ENCODE data around the gene GRIK3.

Gene GRIK3

GRCh38 chr1:36975642-36976041, 58.7 kb downstream of the GRIK3 start:
- DNase-seq, result no peak

- no peak for DNase-seq
Observed at GRCh38 chr1:36973056-36973455, 61.3 kb downstream of the GRIK3 start.

GRCh38 chr1:36971852-36972618, 62.3 kb downstream of the GRIK3 start:
- DNase-seq, result no peak

- DNase-seq, result peak; percentile 92
Observed at GRCh38 chr1:36968730-36969129, 65.6 kb downstream of the GRIK3 start.

- DNase-seq, result no peak
Observed at GRCh38 chr1:36966242-36966641, 68.1 kb downstream of the GRIK3 start.

- DNase-seq, result no peak
Observed at GRCh38 chr1:36965275-36966159, 68.8 kb downstream of the GRIK3 start.

GRCh38 chr1:36964830-36965229, 69.5 kb downstream of the GRIK3 start:
- no peak for DNase-seq

GRCh38 chr1:36963006-36963405, 71.3 kb downstream of the GRIK3 start:
- DNase-seq, result no peak

- no peak for DNase-seq
Observed at GRCh38 chr1:36961062-36961615, 73.2 kb downstream of the GRIK3 start.

- DNase-seq, result no peak
Observed at GRCh38 chr1:36956570-36956969, 77.7 kb downstream of the GRIK3 start.

- DNase-seq, result no peak
Observed at GRCh38 chr1:36955016-36955415, 79.3 kb downstream of the GRIK3 start.

GRCh38 chr1:36953061-36953460, 81.3 kb downstream of the GRIK3 start:
- no peak for DNase-seq

- no peak for DNase-seq
Observed at GRCh38 chr1:36951761-36952160, 82.6 kb downstream of the GRIK3 start.

GRCh38 chr1:36951292-36951750, 83.0 kb downstream of the GRIK3 start:
- no peak for DNase-seq

GRCh38 chr1:36950604-36951291, 83.6 kb downstream of the GRIK3 start:
- no peak for DNase-seq

GRCh38 chr1:36948606-36949005, 85.7 kb downstream of the GRIK3 start:
- DNase-seq, result no peak

GRCh38 chr1:36948147-36948546, 86.2 kb downstream of the GRIK3 start:
- DNase-seq, result no peak

- no peak for DNase-seq
Observed at GRCh38 chr1:36947384-36947783, 86.9 kb downstream of the GRIK3 start.

GRCh38 chr1:36944883-36945282, 89.4 kb downstream of the GRIK3 start:
- DNase-seq, result peak; percentile 2

GRCh38 chr1:36942148-36942547, 92.2 kb downstream of the GRIK3 start:
- DNase-seq, result no peak

- DNase-seq, result no peak
Observed at GRCh38 chr1:36941316-36941978, 92.9 kb downstream of the GRIK3 start.

- DNase-seq, result no peak
Observed at GRCh38 chr1:36938819-36939218, 95.5 kb downstream of the GRIK3 start.

- DNase-seq, result no peak
Observed at GRCh38 chr1:36937371-36937770, 96.9 kb downstream of the GRIK3 start.

Measured in SHP77 treated with DMSO at 0.1 percent for 48 hours (cell line).